ENCODE measurements around the gene RIPK3.

The RIPK3 gene

DNA sequence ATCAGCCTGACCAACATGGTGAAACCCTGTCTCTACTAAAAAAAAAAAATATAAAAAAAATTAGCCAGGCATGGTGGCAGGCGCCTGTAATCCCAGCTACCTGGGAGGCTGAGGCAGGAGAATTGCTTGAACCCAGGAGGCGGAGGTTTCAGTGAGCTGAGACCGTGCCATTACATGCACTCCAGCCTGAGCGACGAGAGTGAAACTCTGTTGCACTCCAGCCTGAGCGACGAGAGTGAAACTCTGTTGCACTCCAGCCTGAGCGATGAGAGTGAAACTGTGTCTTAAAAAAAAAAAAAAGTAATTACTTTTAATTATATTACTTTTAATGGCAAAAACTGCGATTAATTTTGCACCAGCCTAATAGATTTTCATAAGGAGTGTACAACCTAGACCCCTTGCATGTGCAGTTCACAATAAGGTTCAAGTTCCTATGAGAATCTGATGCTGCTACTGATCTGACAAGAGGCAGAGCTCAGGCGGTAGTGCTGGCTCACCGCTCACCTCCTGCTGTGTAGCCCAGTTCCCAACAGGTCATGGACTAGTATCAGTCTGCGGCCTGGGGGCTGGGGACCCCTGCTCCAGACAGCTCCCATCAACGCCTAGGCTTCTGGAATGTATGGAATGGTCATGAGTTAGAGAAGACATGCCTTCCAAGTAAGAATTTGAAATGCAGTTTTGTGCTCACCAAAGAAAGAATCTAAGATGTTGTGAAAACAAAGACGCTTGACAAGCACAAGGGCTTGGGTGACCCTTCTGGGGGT, 18.4 kb downstream of the RIPK3 start:
- DNase-seq, result no peak

GRCh38 chr14:24317141-24317928, 22.5 kb downstream of the RIPK3 start:
- DNase-seq, result peak; percentile 30

DNA sequence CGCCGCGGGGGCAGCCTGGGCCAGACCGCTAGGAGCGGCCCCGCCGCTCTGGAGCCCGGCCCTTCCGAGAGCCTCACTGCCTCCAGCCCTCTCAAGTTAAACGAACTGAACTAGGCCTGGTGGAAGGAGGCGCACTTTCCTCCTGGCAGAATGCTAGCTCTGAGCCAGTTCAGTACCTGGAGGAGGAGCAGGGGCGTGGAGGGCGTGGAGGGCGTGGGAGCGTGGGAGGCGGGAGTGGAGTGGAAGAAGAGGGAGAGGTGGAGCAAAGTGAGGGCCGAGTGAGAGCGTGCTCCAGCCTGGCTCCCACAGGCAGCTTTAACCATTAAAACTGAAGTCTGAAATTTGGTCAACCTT, 23.2 kb downstream of the RIPK3 start:
- DNase-seq, result no peak

GRCh38 chr14:24315807-24316596, 23.8 kb downstream of the RIPK3 start:
- DNase-seq, result no peak

- no peak for DNase-seq
Observed at GRCh38 chr14:24315243-24315806, 24.5 kb downstream of the RIPK3 start.

DNA sequence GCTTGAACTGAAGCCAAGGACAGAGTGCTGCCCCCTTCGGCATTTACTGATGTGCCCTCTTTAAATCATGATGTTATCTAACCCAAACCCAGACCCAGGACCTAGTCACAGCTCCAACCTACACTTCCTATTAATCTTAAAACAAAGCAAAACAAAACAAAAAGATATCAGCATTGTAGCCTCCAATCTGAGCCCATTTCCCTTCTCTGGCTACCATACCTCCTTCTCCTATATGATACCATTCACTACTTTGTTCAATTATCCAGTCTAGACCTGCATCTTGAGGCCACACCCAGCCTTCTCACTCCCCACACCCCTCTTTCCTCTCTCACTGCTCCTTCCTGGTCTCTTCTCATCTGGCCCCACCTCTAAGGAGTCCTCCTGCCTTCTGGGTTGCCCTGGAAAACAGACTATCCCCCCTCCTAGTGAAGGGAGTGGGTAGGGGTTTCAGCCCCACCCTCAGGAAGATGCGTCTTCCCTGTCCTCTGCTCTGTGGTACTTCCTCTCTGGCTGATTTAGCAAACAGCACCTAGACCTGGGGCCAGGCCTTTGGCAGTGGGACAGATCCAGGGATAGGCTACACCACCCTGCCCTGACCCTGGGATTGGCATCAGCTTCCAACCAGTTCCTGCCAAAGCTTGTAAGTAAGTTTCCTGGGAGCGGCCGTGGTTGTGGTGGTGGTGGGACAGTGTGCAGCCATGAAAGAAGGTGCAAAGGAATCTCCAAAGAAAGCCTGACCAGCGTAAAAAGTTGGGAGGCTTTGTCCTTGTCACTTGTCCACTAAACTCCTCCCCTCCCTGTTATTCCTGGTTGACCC, 25.2 kb downstream of the RIPK3 start:
- DNase-seq, result no peak

- DNase-seq, result no peak
Observed at GRCh38 chr14:24313913-24314312, 25.9 kb downstream of the RIPK3 start.

GRCh38 chr14:24312736-24313507, 26.9 kb downstream of the RIPK3 start:
- no peak for DNase-seq

DNA sequence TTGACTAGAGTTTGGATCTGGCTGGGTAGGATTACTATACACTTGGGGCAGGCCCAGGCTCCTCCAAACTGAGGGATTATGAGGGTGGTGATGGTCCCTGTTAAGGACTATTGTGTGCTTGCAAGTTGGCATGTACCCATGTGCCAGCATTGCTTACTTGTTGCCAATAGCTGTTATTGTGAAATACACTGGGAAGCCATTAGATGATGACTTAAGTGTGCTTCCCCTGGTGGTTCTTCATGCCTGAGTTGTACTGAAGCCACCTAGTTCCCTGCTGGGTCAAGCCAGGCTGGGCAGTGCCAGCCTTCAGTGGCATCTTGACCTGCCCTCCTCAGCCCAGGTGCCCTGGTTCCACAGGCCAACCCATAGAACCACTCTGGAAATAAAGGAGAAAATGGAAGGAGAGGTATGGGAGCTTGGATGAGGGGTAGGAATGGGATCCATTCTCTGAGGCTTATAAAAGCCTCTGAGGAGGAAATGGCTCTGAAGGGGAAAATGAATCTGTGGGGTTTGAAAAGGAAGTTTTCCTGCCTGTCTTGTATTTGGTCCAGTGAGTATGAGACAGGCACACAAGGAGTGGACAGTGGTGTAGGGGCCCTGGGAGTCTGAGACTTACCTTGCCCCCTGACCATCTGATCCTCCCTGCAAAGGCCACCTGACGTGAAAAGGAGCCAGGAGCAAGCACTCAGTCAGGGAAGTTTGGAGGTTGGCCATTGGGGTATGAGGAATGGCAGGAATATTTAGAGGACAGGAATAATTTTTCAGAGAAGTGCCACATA, 27.8 kb downstream of the RIPK3 start:
- no peak for DNase-seq

DNA sequence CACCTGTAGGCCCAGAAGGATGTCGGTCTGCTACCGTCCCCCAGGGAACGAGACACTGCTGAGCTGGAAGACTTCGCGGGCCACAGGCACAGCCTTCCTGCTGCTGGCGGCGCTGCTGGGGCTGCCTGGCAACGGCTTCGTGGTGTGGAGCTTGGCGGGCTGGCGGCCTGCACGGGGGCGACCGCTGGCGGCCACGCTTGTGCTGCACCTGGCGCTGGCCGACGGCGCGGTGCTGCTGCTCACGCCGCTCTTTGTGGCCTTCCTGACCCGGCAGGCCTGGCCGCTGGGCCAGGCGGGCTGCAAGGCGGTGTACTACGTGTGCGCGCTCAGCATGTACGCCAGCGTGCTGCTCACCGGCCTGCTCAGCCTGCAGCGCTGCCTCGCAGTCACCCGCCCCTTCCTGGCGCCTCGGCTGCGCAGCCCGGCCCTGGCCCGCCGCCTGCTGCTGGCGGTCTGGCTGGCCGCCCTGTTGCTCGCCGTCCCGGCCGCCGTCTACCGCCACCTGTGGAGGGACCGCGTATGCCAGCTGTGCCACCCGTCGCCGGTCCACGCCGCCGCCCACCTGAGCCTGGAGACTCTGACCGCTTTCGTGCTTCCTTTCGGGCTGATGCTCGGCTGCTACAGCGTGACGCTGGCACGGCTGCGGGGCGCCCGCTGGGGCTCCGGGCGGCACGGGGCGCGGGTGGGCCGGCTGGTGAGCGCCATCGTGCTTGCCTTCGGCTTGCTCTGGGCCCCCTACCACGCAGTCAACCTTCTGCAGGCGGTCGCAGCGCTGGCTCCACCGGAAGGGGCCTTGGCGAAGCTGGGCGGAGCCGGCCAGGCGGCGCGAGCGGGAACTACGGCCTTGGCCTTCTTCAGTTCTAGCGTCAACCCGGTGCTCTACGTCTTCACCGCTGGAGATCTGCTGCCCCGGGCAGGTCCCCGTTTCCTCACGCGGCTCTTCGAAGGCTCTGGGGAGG, 28.9 kb downstream of the RIPK3 start, which contains the start of gene LTB4R:
Gene LTB4R, plus strand, starts transcription at position 857 of the 959 bp plus-strand sequence. CDS start 4,150 bp downstream, outside the sequence.
- peak; percentile 66 for DNase-seq

GRCh38 chr14:24310265-24310645, 29.5 kb downstream of the RIPK3 start:
- DNase-seq, result no peak

GRCh38 chr14:24309538-24310264, 30.1 kb downstream of the RIPK3 start, which contains the start of gene LTB4R2:
Gene LTB4R2, plus strand, starts transcription at chr14:24310140. Its CDS starts 525 bp downstream, at chr14:24310665.
- no peak for DNase-seq

GRCh38 chr14:24308342-24309124, 31.3 kb downstream of the RIPK3 start:
- no peak for DNase-seq

- DNase-seq, result peak; percentile 44
Observed at GRCh38 chr14:24307575-24308341, 32.0 kb downstream of the RIPK3 start, which contains the start of gene CIDEB. Gene CIDEB, minus strand, starts transcription at chr14:24307977. Its CDS starts 119 bp downstream, at chr14:24307858.

DNA sequence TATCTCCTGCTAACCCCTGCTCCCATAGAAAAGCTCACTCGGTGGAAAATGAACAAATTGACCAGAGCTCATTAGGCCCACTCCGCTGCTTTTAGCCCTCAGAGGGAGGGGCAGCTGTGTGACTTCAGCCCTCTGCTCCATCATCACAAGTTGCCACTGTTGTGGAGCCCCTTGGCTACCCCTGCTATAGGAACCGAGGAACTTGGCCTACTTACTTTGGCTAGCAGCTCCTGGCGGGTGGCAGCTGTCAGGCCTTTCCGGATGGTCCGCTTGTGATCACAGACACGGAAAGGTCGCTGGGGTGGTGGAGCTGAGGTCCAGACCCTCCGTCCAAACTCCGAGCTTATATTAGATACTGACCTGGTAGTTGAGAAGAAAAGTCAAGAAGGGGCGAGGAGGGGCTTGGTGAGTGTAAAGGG, 32.6 kb downstream of the RIPK3 start:
- DNase-seq, result no peak

DNA sequence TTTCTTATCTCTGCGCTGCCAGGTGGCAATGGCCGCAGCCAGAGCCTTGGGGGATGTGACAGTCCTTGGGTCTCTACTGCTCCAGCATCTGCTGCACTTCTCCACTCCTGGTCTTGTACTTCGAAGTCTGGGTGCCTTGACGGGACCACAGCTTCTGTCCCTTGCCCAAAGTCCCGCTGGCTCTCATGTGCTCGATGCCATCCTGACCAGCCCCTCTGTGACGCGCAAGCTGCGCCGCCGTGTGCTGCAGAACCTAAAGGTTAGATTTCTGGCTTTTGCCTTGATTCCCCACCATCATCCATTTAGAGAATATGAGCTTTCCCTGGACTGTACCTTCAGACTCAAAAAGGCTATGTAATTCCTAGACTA, 35.8 kb downstream of the RIPK3 start:
- DNase-seq, result no peak

Measured in fibroblast of skin of right quadriceps (primary cell).